Erythroblast (primary cell): ENCODE measurements around the gene SPATA12.

Experiments used
- GATA1 ChIP-seq: IDR thresholded peaks from 2 replicates; pipeline ENCODE4 v1.6.1; 2011; ENCODE audit warnings: low read depth, mild to moderate bottlenecking, control low read depth, low read length, moderate library complexity
- POLR2A ChIP-seq: IDR thresholded peaks from 2 replicates; pipeline ENCODE4 v1.6.1; 2011; ENCODE audit warnings: mild to moderate bottlenecking, low read length

GRCh38 chr3:57015350-57015729 lies 45.1 kb upstream of the SPATA12 start:
- TF ChIP-seq POLR2A (no peak), GATA1 (no peak)
